ENCODE data around the gene PCDH9.

The PCDH9 gene

DNA sequence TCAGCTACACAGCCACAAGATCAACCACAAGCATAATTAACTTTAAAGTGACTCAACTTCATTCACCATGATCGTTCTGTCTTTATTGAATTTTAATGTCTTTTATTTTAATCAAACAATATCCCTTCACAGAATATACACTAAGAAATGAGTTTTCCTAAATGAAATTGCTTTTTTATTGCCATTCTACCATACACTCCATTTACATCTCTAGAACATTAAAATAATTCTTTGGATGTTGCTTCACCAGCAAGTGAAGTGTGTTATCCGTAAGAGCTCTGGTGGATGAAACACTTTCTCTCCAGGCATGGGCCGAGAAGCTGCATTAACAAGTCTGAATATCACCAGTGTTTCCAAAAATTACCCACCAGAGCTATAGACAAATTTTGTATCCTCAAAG is 789.2 kb downstream of the PCDH9 start:
- in situ Hi-C loops (cut with MboI; ENCODE audit: low pct_unique_long_range_greater_than_20kb, low sequenced_read_pairs): no loop called here
- DNase-seq: no peak

DNA sequence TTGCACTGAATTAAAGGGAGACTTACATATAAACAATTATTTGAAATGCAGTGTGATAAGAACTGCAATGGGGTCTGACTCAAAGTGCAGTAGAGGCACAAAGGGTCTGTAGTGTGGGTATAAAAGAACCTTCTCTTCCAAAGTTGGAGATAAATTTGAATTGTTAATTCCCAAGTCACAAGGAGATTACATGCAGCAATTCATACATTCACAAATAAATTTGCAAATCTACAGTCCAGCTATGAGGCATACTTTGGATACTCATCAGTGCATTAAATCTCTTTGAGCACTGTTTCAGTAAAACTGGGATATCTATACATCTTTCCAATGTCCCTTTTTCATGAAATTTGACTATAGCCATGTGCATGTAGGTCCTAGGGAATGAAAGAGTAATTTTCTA is 799.4 kb downstream of the PCDH9 start:
- in situ Hi-C loops (cut with MboI; ENCODE audit: low pct_unique_long_range_greater_than_20kb, low sequenced_read_pairs): no loop called here
- no peak for DNase-seq

DNA sequence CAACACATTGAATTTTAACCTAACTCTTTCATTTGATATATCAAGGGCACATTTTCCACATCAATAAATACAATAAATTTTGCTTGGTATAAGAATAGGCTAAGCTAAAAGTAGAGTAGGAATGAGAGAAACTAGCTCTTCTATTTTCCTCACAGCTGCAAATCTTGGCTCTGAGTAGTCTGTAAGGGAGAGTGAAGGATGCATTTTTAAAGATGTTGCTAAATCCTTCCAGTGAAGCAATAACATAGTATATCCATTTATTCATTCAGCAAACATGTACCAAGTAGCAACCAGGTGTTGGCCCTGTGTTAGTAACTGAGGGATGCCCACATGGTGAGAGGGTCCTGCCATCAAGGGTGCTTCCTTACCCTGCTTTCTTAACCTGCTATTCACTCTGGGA is 799.9 kb downstream of the PCDH9 start:
- DNase-seq: no peak
- in situ Hi-C loops (cut with MboI; ENCODE audit: low pct_unique_long_range_greater_than_20kb, low sequenced_read_pairs): no loop called here

DNA sequence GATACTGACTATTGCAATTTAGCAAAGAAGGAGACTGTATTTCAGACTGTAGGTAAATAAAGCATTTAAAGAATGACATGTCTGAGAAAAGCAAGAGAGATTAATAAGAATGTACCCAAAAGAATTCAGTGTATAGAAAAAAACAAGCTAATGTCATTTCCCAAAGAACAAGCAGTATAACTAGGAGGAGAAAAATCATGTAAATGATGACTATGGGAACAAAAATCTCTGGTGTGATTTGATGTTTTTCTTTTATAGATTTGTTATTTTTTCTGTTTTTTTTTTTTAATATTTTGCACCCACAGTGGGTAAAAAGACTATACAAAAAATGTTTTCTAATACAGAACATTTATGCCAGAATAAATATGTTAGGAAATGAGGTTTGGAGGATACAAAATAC is 801.0 kb downstream of the PCDH9 start:
- no peak for DNase-seq
- in situ Hi-C loops (cut with MboI; ENCODE audit: low pct_unique_long_range_greater_than_20kb, low sequenced_read_pairs): no loop called here

DNA sequence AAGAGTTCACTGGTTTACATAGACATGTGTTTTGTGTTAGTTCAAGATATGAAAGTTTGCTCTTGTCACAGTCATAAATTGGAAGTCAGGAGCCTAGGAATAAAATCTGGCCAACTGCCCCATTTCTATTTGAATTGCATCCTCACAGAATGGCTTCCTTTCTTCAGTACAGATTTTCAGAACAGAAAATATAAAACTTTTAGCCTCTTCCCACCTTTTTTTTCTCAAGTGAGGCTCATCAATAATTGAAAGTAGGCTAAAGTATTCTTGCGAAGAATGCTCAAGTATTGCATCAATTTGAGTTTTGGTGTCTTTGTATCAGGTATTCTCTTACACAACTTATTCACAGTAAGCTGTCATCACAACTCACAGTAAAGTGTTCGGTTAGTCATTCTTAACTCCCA is 802.7 kb downstream of the PCDH9 start:
- DNase-seq: no peak
- in situ Hi-C loops (cut with MboI; ENCODE audit: low pct_unique_long_range_greater_than_20kb, low sequenced_read_pairs): no loop called here

DNA sequence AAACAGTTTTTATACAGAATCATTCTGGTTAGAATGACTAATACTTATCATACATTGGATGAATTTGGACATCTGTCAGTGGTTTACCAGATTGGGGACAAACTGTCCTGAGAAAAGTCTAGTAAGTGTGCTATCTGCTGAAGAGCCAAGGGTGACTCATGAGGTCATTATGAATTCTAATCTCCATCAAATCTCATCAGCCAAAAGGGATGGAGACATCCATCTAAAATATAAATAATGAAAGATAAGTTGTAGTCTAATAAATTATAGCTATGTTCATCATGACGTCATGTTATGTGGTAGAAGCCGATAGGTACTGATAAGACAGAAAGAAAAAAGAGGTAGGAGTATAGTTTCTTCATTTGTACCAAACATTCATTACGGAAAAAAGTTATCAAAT is 804.4 kb downstream of the PCDH9 start:
- in situ Hi-C loops (cut with MboI; ENCODE audit: low pct_unique_long_range_greater_than_20kb, low sequenced_read_pairs): no loop called here
- DNase-seq: no peak

DNA sequence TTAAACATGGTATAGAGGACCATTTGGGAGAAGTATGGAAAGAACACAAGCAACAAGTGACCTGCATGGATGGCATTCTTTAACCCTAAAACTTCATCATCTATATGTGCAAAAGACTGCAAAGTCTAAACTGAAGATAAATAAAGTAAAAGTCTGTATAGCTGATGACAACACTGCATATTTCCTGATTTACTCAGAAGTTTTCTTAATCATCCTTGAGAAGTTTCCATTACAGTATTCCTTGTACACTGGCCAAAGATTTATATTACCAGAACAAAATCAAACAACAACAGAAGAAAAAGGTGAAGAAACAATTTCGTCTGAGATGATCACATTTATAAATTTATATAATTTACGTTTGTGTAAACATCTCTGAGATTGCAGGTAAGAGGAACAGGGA is 805.7 kb downstream of the PCDH9 start:
- no peak for DNase-seq
- in situ Hi-C loops (cut with MboI; ENCODE audit: low pct_unique_long_range_greater_than_20kb, low sequenced_read_pairs): no loop called here

DNA sequence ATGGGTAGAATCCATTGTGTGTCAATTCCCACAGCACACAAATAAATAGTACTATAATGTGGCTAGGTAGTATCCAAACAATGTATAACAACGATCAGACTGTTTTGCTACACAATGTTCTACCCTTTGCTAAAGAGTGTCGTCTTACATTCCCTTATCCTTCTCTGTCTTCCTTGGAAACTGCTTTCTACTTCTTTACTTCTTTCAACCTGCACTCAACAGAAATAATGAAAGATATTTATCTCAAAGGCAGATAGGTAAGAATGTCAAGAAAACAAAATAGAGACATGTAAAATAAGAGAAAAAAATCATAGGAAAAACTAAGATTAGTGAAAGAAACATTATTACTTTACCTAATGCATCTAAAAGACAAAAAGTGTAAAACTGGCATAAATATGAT is 814.7 kb downstream of the PCDH9 start:
- in situ Hi-C loops (cut with MboI; ENCODE audit: low pct_unique_long_range_greater_than_20kb, low sequenced_read_pairs): no loop called here
- DNase-seq: no peak

DNA sequence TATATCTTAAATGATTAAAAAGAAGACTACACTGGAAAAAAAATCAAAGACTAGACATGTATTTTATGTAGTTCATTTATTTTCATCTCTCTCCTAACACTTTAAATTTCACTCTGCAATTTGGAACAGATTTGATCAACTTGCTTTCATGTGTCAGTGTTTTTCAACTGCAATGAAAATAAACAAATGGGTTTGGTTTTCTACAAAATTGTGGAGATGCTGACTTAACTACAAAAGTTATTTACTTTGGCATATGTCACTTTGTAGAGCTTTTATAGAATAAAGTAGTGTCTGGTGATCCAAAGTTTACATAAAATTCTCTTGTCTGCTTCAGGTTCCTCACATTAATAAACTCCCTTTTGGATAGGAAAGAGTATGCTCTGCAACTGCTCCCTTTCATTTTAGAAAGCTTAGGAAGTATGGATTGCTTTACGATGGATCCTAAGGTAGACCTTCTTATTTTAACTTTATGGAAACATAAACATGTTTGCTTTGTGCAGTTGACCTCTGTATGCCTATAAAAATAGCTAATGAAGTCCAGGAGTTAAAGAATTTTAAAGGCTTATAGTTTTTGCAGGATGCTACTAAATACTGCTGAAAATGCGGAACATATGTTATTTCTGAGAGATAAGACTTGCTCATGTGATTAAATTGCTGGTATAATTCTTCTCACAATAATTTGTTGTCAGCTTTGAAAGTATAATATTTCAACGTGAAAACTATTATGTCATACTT is 815.9 kb downstream of the PCDH9 start:
- DNase-seq: no peak
- in situ Hi-C loops (cut with MboI; ENCODE audit: low pct_unique_long_range_greater_than_20kb, low sequenced_read_pairs): no loop called here

DNA sequence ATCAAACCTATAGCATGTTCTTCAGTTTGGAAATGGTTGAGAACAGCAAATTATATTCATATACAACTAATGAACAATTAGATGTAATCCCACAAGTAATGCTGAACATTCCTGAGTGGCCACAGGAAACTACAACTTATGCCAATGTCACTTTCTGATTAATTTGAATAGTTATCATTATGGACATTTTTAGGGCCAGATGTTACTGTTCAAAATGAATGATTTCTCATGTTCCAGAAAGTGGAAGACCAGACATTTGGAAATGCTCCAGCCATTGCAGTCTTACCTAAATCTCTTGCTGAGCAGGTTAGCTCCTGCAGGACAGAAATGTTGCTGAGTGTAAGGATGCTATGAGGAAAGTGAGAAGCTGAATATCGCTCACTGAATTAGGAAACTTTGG is 819.8 kb downstream of the PCDH9 start:
- no peak for DNase-seq
- in situ Hi-C loops (cut with MboI; ENCODE audit: low pct_unique_long_range_greater_than_20kb, low sequenced_read_pairs): no loop called here

DNA sequence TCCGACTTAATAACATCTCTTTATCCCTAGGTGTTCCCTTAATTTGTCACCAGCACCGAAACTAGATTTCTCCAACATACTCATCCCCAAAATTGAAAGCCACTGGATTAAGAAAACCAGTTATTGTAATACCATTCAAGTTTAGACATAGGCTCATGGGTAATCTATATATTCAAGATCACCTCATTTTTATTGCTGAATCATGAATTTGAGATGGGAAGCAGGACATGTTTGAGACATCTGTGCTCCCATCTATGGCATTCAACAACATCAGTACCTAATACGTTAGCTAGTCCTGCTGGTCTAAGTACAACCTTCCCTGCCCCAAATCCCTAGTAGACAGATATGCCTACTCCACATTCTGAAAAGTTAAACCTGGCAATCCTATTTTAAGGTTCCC is 820.6 kb downstream of the PCDH9 start:
- in situ Hi-C loops (cut with MboI; ENCODE audit: low pct_unique_long_range_greater_than_20kb, low sequenced_read_pairs): no loop called here
- DNase-seq: no peak

DNA sequence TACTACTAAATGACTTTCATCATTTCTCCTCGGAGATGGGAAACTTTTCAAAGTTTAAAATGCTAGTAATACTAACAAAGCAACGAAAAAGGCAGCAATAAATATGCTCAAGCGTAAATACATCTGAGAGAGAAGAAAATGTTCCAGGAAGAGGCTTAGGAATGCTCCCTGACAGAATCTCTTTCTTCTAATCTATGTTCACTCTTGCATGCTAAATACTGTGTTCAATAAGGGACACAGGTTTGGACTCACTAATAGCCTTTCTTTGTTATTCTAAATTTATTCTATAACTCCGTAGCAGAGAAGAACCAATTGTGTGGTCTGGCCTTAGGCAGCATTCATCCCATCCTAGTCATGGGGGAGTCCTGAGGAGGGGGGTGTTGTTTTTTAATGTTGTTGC is 823.0 kb downstream of the PCDH9 start:
- in situ Hi-C loops (cut with MboI; ENCODE audit: low pct_unique_long_range_greater_than_20kb, low sequenced_read_pairs): no loop called here
- DNase-seq: no peak

DNA sequence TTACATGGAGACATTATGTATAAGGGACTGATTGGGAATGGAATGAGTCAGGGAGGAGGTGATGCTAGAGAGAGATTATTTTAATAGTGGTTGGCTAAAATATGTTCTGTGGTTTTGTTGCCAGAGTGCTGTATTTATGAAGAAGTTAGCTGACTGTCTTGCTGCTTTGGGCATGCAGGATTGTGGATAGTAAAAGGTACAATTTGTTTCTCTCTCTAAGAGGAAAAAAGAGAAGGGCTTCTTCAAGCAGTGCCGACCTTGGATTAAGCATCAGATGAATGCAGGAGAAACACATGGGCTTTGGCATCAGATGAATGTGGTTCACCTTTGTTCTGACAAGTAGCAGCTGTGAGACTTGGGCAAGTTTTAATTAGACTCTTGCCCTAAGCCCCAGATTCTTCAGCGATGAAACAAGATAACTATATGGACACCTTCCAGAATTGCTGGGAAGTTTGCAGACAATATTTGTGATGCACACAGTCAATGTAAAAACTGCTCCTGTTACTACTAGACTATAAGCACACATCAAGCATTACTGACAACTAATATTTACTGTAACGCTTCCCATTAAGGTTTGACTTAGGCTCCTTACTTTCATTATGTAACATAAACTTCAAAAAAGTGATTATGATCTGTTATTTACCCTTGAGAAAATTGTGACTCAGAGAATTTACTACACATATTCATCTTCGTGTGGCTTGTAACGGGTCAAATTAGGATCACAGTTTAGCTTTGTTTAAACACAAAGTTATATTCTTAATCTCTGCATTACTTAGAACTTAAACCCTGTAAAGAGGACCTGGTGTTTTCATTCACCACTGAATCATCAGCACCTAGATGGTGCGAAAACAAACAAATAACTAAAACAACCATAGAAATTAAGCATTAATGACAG is 824.0 kb downstream of the PCDH9 start:
- no peak for DNase-seq
- in situ Hi-C loops (cut with MboI; ENCODE audit: low pct_unique_long_range_greater_than_20kb, low sequenced_read_pairs): no loop called here

DNA sequence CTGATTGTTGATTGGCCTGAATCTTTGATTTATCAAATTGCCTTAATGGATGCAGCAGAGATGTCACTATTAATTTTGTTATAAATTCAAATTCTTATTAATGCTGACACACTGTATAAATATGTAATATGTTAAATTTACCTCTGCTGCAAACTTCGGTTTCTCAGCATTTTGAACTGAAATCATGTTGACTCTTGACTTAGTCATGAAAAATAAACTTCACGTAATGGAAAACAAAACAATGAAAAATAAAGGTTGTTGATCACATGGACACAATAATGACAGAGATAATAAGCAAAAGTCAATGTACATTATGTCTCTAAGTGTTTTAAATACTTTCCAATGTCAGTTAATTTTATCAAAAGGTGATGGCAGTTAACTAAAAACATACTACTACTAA is 827.6 kb downstream of the PCDH9 start:
- in situ Hi-C loops (cut with MboI; ENCODE audit: low pct_unique_long_range_greater_than_20kb, low sequenced_read_pairs): no loop called here
- DNase-seq: no peak

DNA sequence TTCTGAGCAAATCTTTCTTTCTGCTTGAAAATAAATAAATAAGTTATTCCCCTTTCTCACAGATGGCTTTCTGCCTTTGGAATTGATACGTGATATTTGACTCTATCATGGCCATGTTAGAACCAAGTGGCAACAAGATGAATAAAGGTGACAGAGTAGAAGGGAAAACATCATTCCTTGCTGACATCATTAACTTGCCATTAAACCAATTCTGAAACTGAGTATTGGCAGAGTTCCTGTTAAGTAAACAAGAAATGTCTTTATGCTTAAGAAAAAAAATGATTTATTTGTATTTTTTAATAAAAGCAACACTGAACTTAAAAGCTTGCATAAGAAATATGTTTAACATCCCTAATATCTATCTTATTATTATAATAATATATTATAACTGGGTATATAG is 828.1 kb downstream of the PCDH9 start:
- DNase-seq: no peak
- in situ Hi-C loops (cut with MboI; ENCODE audit: low pct_unique_long_range_greater_than_20kb, low sequenced_read_pairs): no loop called here

DNA sequence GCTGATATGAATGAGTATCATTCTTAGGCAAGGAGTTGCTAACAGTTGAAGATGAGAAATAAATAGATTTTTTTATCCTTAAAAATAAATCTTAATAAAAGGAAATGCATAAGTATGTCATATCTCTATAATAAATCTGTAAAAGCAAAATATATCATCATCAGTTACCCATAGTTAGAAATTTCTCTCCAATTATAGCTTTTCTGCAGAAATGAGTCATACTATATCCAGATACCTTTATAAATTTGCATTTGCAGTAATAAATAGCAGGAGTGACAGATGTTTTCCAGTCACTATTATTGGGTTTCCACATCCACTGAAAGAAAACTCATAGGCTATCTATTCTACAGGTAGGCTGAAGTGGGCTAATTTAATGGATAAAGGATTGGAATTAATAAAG is 829.8 kb downstream of the PCDH9 start:
- no peak for DNase-seq

DNA sequence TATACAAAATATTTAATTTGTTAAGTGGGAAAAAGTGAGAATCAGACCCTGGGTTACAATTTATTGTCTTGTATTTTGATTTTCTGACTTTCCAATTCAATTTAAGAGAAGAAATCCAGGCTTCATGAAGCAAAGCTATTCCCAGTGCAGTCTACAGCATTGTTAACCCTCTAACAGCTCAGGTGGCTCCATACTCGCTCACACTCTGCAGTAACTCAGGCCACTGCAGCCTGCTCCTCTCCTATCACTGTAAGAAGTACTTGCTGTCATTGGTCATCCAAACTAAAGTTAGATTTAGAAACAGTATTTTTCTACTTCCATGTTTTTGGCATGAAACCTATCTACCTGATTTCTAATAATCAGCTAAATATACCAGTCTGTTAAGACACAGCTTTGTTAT is 830.3 kb downstream of the PCDH9 start:
- in situ Hi-C loops (cut with MboI; ENCODE audit: low pct_unique_long_range_greater_than_20kb, low sequenced_read_pairs): no loop called here
- no peak for DNase-seq

More for the DNA sequence above, 829.8 kb downstream of the PCDH9 start:
- in situ Hi-C loops (cut with MboI; ENCODE audit: low pct_unique_long_range_greater_than_20kb, low sequenced_read_pairs): no loop called here

DNA sequence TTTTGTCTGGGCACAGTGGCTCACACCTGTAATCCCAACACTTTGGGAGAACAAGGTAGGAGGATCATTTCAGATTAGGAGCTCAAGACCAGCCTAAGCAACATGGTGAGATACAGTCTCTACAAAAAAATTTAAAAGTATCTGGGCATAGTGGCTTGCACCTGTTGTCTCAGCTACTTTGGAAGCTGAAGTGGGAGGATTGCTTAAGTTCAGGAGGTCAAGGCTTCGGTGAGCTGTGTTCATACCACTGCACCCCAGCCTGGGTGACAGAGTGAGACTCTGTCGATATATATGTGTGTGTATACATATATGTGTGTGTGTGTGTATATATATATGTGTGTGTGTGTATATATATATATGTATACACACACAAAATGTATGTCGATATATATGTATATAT is 833.0 kb downstream of the PCDH9 start:
- no peak for DNase-seq
- in situ Hi-C loops (cut with MboI; ENCODE audit: low pct_unique_long_range_greater_than_20kb, low sequenced_read_pairs): no loop called here

DNA sequence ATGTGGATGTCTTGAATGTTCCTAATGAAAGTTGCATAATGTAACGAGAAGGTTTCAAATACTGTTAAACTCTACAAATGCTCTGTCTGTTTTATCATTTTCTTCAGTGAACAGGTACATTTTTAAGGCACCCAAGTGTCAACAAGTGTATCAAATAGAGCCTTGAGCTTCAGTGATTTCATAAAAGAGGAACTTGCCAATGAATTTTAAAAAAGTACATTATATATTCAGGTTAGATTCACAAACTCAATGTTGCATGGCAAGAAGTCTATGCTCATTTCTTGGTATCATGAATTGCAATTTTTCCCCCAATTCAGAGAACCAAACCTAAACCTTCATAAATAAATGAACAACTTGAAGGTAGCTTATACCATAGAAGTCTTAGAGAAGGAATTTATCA is 838.8 kb downstream of the PCDH9 start:
- DNase-seq: no peak
- in situ Hi-C loops (cut with MboI; ENCODE audit: low pct_unique_long_range_greater_than_20kb, low sequenced_read_pairs): no loop called here

DNA sequence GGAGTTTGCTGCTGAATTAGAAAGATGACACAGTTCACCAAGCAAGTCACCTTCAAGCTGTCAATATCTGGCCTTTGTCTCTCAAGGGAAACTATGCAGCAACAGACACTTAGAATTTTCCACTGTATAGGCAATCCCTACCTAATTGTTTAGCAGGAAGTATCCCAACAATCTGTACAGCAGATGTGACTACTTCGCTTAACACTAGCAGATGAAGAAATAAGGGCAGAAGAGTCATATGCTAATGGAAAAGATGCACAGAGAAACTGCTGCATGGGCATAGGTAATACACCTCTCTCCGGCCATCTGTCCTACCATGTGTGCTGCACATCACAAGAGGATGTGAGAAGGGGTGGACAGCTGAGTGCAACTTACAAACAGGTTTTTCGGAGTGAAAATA is 851.2 kb downstream of the PCDH9 start:
- in situ Hi-C loops (cut with MboI; ENCODE audit: low pct_unique_long_range_greater_than_20kb, low sequenced_read_pairs): no loop called here
- DNase-seq: no peak

DNA sequence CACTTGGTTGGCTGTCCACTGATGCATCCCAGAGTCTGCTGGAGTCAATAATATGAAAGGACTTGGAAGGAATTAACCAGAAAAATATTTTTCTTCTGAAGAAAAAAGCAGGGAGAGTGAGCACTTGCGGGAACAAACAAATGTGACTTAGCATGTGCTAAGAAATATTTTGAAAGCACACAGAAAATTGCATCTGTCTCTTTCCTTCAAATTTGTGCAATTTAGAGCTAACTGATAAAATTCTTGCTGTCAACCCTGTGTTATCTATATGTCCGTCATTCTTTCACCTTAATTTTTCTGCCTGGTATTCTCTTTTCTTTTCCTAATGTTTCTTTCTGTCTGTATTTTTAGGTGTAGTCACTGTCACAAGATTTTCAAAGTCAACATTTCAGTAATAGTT is 852.6 kb downstream of the PCDH9 start:
- in situ Hi-C loops (cut with MboI; ENCODE audit: low pct_unique_long_range_greater_than_20kb, low sequenced_read_pairs): no loop called here

More for the DNA sequence above, 852.6 kb downstream of the PCDH9 start:
- DNase-seq: no peak
